ENCODE data around the gene FABP6.

Gene FABP6

DNA sequence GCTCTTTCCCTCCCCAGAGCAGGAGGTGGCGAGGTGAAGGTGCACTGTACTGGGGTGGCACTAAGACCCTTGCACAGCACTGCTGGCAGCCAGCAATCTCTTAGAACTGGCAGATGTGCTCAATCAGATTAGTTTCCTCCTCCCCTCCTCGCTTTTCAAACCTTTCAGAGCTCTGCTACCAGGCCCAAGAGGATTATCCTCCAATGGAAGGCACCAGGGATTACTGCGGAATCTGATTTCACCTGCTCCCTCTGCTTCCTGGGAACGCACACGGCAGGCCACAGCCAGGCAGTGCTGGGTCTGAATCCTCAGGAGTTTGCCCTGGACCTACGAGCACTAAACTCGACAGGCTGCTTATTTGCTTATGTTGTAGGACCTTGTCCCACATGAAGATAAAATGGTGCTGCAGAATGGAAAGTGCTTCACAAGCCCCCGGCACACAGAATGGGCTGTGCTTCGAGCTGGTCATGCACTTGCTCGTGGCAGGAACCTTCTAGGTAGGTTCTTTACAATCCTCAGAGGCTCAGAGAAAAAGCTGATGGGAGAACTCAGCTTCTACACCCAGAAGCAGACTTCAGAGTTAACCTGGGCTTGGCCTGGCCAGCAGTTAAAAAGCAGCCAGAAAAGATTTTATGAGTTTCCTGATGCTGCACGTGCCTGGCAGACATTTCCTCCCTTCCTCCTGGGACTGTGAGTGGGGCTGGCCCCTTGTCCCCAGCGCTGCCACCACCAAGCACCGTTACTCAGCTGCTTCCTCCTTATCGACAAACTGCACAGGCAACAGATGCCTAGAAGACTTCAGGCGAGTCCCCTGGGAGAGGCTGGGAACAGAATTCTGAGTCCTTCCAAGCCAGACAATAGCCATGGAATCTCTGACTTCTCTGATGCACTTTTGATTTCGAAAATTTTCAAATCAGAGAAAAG is 33.1 kb downstream of the FABP6 start:
- no peak for DNase-seq (ENCODE audit: low spot score)

DNA sequence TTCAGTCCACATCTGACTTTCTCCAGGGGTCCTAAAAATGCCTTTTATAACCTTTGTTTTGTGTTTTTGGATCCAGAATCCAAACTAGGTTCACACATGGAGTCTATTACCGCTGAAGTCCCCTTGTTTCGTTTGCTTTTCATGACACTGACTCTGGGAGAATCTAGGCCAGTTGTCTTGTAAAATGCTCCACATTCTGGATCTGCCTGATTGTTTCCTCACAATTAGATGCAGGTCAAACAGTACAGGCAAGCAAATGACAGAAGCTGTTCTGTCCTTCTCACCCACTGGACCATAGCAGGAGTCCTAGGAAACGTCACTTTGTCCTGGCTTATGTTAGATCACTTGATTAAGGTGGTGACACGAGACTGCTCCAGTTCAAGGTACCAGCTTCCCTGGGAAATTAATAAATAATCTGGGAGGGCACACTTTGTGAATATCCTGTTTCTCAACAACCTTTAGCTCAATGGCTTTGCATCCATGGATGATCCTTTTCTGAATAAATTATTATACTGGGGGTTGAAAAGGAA is 34.1 kb downstream of the FABP6 start:
- DNase-seq (ENCODE audit: low spot score), result no peak

- no peak for DNase-seq (ENCODE audit: low spot score)
Measured at GRCh38 chr5:160266044-160266443, 36.7 kb downstream of the FABP6 start.

- DNase-seq (ENCODE audit: low spot score), result no peak
Measured at GRCh38 chr5:160266752-160267345, 37.5 kb downstream of the FABP6 start.

DNA sequence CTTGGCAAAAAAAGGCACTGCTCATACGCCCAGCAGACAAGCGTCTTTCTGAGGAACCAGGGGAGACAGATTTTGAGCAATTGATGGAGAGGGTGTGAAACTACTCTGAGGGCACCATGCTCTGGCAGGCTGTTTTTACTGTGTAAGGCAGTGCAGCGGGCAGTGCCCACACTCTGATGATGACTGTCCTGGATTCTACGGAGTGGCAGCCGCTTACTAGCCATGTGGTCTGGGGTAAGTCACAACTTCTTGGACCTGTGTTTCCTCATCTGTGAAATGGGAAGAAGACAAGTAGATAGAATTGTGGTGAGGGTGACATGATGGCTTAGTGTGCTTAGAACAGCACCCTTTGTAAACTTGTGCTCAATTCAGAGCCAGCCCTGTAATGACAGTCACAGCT is 38.8 kb downstream of the FABP6 start:
- no peak for DNase-seq (ENCODE audit: low spot score)

- peak; percentile 21 for DNase-seq (ENCODE audit: low spot score)
Measured at GRCh38 chr5:160269017-160269416, 39.7 kb downstream of the FABP6 start.

DNA sequence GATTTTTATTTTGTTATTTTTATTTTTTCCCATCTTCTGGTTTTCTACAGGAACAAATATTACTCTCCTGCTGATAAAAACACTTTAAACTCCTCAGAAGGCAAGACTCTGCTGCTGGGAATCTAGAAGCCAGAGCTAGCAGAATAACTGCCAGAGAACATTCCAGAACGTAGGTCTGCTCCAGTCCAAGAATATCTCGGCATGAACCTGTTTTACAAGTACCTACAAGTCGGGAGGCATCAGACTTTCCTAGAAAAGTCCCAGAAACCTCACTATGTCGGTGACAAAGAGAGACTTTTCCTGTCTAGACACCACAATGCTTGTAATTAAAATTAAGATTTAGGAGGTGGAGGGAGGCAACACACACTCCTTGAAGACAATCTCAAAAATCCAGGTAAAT is 41.4 kb downstream of the FABP6 start:
- no peak for DNase-seq (ENCODE audit: low spot score)

- no peak for DNase-seq (ENCODE audit: low spot score)
Measured at GRCh38 chr5:160271396-160271795, 42.1 kb downstream of the FABP6 start.

DNA sequence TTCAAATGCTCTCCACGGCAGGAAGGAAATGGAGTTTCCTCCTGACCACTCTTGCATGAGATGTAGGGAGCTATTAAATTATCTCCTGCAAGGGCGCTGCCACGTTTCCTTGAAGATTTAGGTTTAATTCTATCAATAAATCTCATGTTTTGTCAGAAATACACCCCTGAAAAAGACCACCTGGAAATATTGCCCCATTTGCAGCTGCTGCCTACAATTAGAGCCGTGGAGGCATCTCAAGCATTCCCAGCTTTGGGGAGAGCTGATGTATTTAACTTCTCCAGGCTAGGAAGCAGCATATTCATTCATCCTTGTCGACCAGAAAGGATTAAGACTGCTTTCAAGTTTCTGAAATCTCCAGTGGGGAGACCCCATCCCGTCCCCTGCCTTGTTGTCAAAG is 42.5 kb downstream of the FABP6 start:
- no peak for DNase-seq (ENCODE audit: low spot score)

- DNase-seq (ENCODE audit: low spot score), result no peak
Measured at GRCh38 chr5:160272264-160272663, 43.0 kb downstream of the FABP6 start.

GRCh38 chr5:160272889-160273288 is 43.6 kb downstream of the FABP6 start:
- no peak for DNase-seq (ENCODE audit: low spot score)

DNA sequence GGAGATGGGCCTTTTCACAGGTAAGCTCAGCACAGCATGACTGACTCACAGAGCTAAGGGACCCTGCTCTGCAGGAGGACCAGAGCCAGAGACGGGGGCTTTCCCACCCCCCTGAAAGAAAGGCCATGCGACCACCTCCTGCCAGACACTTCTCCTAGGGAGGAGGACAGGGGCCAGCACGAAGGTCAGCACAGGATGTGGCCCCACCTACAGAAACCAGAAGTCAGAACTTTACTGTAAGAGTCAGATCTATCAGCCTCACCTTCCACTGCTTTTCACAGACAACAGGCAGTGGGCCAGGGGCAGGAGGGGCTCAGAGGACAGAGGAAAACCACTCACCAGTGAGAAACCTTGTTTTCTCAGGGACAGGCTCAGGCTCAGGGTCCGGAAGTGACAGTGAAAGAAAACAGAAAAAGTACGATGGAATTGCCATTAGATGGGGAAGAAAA is 45.2 kb downstream of the FABP6 start:
- no peak for DNase-seq (ENCODE audit: low spot score)

DNA sequence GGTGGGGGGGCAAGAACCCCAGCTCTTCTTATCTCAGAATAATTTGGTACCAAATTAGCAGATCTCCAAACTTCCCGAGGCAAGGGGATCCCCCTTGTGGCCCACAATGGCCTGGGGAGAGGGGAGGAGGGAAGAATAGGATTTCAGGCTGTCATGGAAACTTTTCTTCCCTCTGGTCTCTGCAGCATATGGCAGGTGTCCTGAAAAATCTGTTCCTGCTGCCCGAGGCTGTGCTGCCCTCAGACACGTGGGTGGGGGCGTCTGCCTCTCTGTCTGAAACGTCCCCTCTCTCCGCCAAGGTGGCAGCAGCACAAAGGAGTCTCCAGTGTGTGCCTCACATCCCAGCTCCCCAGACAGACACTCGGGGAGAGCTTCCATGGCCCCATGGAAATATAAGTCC is 49.0 kb downstream of the FABP6 start:
- DNase-seq (ENCODE audit: low spot score), result no peak

DNA sequence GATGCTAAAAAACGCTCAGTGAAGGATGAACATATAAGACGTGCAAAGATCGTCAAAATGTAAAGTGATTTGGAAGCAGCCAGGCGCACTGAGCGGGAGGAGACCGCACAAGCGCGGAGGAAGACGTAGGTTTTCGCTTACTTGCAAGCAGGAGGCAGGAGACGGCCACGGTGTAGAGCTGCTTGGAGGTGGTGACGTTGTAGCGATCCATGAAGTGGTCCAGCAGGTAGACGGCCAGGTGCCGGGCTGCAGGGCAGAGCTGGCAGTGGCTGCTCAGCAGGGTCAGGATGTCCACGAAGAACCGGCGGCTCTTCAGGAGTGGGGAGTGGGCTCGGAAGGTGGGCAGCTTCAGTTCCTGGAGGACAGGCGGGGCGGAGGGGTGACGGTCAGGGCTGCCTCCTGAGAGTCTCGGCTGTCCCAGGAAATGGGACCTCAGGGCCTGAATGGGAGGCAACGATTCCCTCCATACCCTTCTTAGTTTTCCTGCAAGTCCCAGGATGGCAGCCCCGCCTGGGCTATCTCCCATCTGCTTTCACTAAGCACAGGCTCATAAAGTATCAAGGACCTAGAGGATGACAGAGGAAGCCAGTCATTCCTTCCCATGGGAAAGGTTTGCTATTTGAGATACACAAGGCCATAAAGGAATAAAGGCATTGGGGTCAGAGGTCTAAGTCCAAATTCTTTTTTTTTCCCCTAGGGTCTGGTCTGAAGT is 51.2 kb downstream of the FABP6 start:
- DNase-seq (ENCODE audit: low spot score), result no peak

DNA sequence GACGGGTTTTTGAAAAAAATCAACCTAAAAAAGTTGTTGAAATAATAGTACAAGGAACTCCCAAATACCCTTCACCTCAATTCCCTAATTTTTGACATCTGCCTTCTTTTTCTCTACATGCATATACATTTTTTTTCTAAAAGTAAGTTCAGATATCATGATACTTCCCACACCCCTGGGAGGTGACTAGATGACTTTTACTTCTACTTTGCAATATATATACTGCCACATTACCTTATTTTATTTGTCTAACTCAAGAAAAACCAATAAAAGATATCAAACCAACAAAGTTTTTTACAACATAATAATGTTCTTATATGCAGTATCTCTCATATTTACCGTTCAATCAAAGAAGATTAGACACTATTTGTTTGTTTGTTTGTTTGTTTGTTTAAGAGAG is 52.0 kb downstream of the FABP6 start:
- DNase-seq (ENCODE audit: low spot score), result no peak

- DNase-seq (ENCODE audit: low spot score), result no peak
Measured at GRCh38 chr5:160284291-160284873, 55.1 kb downstream of the FABP6 start.

GRCh38 chr5:160285316-160285715 is 56.0 kb downstream of the FABP6 start:
- DNase-seq (ENCODE audit: low spot score), result no peak

GRCh38 chr5:160286947-160287346 is 57.6 kb downstream of the FABP6 start:
- DNase-seq (ENCODE audit: low spot score), result no peak

GRCh38 chr5:160287378-160288051 is 58.2 kb downstream of the FABP6 start:
- no peak for DNase-seq (ENCODE audit: low spot score)

All from GM03348 (cell line).